Measurements from ENCODE around the gene YIPF3. TPM values are rescaled to one million over a fixed set of nuclear protein-coding genes. Genes with fewer than 3 reads are reported as not detected.
"Not testable (repeated sequence)": the region's sequence is repeated elsewhere in the genome, so short reads cannot be mapped to it uniquely, and the experiment has no call there.

YIPF3 gene
- total RNA-seq, 1 experiment from 2014 or later = 92.9 TPM

DNA sequence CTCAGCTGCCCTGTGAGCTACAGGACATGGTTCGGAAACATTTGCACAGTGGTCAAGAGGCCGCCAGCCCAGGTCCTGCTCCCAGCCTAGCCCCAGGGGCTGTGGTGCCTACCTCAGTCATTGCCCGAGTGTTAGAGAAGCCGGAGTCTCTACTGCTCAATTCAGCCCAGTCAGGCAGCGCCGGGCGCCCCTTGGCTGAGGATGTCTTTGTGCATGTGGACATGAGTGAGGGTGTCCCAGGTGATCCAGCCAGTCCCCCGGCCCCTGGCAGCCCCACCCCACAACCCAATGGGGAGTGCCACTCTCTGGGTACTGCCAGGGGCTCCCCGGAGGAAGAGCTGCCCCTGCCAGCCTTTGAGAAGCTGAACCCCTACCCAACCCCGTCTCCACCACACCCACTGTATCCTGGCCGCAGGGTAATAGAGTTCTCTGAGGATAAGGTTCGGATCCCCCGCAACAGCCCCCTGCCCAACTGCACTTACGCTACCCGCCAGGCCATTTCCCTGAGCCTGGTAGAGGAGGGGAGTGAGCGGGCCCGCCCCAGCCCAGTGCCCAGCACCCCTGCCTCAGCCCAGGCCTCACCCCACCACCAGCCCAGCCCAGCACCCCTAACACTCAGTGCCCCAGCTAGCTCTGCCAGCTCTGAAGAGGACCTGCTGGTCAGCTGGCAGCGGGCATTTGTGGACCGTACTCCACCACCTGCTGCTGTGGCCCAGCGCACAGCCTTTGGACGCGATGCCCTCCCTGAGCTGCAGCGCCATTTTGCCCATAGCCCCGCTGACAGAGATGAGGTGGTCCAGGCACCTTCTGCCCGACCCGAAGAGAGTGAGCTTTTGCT is 11.8 kb downstream of the YIPF3 start:
- peaks cover 25% of the 10 kb centered on the region for H3K27me3 ChIP-seq (ENCODE audit: control insufficient read depth, insufficient read depth, low read length)
- no peak overlapping the region for H3K4me3 ChIP-seq (ENCODE audit: insufficient read depth, low read depth, low read length)
- peaks cover 29% of the 10 kb centered on the region for H3K36me3 ChIP-seq (replicated peaks; ENCODE audit: control insufficient read depth, insufficient read depth, low read length)
- peak; percentile 19 for DNase-seq

DNA sequence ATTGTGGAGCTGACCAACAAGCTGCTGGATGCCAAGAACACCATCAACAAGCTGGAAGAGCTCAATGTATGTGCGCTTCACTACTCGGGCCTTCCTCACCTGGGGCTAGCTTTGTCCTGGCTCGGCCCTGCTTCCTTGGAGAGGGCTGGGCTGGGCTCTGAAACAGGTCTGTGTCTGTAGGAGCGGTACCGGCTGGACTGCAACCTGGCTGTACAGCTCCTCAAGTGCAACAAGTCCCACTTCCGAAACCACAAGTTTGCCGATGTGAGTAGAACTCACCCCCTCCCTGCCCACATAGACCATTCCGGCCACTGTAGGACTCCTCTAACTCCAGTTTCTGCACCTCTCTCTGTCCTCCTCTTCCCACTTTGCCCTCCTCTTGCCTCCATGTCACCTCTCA is 13.3 kb downstream of the YIPF3 start:
- Histone ChIP-seq H3K4me3 (ENCODE audit: insufficient read depth, low read depth, low read length) (no peak overlapping the region), H3K27me3 (ENCODE audit: control insufficient read depth, insufficient read depth, low read length) (peaks cover 11% of the 10 kb centered on the region), H3K36me3 (replicated peaks; ENCODE audit: control insufficient read depth, insufficient read depth, low read length) (peaks cover 42% of the 10 kb centered on the region)
- no peak for DNase-seq

DNA sequence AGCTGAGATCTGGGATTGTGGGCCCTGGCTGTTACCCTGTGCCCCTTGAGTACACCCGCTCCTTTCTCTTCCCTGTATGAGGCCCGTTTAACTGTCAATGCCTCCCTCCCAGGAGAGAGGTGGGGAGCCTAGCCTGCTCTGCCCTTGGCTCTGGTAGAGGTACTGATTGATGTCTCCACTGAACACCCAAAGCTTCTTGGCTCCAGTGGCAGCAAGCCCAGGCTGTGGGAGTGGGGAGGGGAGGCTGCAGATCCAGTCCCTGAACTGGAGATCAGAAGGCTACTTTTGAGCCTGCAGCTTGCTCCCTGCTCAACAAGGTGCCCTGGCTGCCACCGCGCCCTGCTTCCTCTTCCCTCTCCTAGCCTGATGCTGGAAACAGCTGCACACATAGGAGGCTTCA is 14.1 kb downstream of the YIPF3 start:
- peak; percentile 11 for DNase-seq
- Histone ChIP-seq H3K27me3 (ENCODE audit: control insufficient read depth, insufficient read depth, low read length) (peaks cover 4% of the 10 kb centered on the region; the same call in 1 of the 2 replicates), H3K4me3 (ENCODE audit: insufficient read depth, low read depth, low read length) (no peak overlapping the region), H3K36me3 (replicated peaks; ENCODE audit: control insufficient read depth, insufficient read depth, low read length) (peaks cover 43% of the 10 kb centered on the region)

DNA sequence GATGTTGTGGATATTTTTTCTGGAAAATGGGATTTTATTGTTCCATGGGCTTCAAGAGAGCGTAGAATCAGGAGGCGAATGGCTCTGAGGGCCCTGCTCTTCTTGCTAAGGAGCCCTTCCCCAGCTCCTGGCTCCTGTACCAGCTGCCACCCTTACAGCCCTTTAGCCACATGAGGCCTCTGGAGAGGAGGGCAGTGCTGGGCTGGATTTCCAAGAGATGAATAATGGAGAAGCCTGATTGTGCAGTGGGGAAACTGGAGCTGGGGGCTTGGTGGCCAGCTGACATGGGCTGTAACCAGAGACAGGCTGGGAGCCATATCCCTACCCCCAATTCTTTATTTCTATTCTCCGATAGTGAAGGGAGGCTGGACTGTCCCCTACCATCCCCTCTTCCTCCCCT is 15.8 kb downstream of the YIPF3 start:
- Histone ChIP-seq H3K27me3 (ENCODE audit: control insufficient read depth, insufficient read depth, low read length) (no peaks in the 10 kb centered on the region), H3K4me3 (ENCODE audit: insufficient read depth, low read depth, low read length) (no peak overlapping the region), H3K36me3 (replicated peaks; ENCODE audit: control insufficient read depth, insufficient read depth, low read length) (peaks cover 43% of the 10 kb centered on the region)
- DNase-seq = peak; percentile 19

DNA sequence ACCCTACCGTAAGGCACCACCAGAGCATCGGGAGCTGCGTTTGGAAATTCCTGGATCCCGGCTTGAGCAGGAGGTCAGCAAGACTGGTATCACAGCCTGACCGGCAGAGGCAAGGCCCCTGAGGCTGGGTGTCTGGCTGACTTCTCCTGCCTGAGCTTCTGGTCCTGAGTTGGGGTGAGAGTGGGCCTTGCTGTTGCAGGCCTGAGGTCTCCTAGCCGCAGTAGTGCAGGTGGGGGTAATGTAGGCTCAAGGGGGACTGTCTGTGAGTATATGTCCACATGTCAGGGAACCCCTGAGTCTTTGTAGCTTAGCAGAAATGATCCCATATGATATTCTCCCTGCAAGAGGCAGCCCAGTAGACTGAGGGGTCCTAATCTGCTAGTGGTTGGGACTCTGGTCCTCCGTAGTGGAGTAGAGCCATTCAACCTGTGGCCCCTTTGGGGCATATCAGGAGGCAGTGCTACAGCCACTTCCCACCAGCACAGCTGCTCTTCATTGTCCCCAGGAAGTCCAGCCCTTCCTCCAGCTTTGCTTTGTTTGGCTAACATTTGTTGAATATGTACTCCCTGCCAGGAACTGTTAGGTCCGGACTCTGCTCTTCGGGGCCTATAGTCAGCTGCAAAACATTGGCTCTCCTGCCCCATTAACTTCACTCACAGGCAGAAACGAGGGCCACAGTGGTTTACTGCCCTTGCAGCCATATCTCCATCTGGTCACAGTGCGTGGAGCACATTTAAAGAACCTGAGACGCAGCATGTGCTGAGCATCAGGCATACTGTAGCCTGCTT is 17.5 kb downstream of the YIPF3 start:
- no peaks in the 10 kb centered on the region for H3K27me3 ChIP-seq (ENCODE audit: control insufficient read depth, insufficient read depth, low read length)
- no peak for DNase-seq
- peaks cover 41% of the 10 kb centered on the region for H3K36me3 ChIP-seq (replicated peaks; ENCODE audit: control insufficient read depth, insufficient read depth, low read length)
- H3K4me3 ChIP-seq (ENCODE audit: insufficient read depth, low read depth, low read length) = no peak overlapping the region

DNA sequence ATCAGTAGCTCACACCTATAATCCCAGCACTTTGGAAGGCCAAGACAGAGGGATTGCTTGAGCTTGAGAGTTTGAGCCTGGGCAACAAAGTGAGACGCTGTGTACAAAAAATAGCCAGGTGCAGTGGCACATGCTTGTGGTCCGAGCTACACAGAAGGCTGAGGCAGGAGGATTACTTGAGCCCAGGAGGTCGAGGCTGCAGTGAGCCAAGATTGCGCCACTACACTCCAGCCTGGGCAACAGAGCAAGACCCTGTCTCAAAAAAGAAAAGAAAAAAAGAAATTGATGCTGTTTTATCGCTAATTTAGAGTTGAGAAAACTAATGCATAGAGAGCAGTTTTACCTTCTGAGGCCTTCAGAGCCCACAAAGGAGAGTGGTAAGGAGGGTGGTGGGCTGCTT is 18.4 kb downstream of the YIPF3 start:
- not testable (repeated sequence) for DNase-seq; H3K4me3 ChIP-seq (ENCODE audit: insufficient read depth, low read depth, low read length); H3K27me3 ChIP-seq (ENCODE audit: control insufficient read depth, insufficient read depth, low read length)
- H3K36me3 ChIP-seq (replicated peaks; ENCODE audit: control insufficient read depth, insufficient read depth, low read length) = peaks cover 37% of the 10 kb centered on the region

DNA sequence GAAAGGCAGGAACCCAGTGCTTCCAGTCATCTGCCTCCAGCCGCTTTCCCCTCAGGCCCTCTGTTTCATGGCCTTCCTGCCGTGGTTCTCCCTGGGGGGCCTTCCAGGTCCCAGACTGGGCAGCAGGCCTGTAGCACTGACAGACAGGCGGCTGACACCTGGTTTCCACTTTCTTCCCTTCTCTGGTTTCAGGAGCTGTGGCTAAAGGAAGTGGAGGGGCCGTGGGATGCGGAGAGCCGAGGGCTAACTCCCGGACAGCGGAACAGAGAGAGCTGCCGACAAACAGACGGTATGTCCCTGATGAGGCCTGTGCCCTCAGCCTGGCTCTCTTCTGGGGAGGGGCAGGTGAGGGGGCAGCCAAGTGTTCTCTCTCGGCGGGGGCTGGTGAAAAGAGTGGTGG is 19.0 kb downstream of the YIPF3 start:
- DNase-seq = no peak
- H3K36me3 ChIP-seq (replicated peaks; ENCODE audit: control insufficient read depth, insufficient read depth, low read length) = peaks cover 32% of the 10 kb centered on the region
- H3K4me3 ChIP-seq (ENCODE audit: insufficient read depth, low read depth, low read length) = no peak overlapping the region
- no peaks in the 10 kb centered on the region for H3K27me3 ChIP-seq (ENCODE audit: control insufficient read depth, insufficient read depth, low read length)

DNA sequence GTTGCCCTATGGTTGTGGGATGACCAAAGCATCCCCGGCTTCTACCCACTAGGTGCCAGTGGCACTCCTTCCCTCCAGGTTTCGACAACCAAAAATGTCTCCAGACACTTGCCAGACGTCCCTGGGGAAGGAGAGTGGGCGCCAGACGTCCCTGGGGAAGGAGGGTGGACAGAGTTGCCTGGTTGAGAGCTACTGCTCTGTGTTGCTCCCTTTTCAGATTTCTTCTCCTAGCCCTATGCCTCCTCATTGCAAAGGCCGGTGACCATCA is 19.7 kb downstream of the YIPF3 start:
- Histone ChIP-seq H3K4me3 (ENCODE audit: insufficient read depth, low read depth, low read length) (no peak overlapping the region), H3K36me3 (replicated peaks; ENCODE audit: control insufficient read depth, insufficient read depth, low read length) (peaks cover 26% of the 10 kb centered on the region), H3K27me3 (ENCODE audit: control insufficient read depth, insufficient read depth, low read length) (no peaks in the 10 kb centered on the region)
- DNase-seq = no peak

DNA sequence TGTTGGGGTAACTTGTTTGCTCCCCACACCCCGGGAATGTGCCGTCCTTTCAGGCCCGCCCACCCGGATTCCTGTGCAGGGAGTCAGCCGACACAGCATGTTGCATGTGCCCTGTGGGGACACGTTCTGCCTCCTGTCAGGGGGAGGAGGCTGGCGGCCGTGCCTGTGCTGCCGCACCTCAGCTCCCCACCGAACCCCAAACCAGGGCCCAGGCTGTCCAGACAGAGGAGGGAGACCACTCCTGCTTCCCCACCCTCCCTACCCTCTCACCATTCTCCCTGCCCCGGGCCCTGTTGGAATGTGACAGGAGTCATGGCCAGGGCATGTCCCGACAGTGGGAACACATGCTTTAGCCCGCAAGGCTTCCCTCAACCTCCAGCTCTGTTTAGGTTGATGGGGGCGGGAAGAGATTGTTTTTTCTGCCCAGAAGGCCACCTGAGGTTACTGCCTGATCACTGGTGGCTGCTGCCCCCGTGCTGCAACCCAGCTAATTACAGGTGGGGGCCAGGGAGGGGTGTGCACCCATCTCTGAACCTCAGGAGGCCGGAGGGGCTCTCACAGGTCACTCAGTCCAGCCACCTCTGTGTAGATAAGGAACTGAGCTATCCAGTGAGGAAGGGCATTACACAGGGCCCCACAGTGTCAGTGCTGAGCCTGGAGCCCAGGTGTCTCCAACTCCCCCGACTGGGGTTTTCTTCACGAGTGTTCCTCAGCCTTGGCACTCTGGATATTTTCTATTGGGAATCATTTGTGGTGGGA is 20.2 kb downstream of the YIPF3 start:
- peak; percentile 92 for DNase-seq
- Histone ChIP-seq H3K36me3 (replicated peaks; ENCODE audit: control insufficient read depth, insufficient read depth, low read length) (peaks cover 26% of the 10 kb centered on the region), H3K27me3 (ENCODE audit: control insufficient read depth, insufficient read depth, low read length) (no peaks in the 10 kb centered on the region), H3K4me3 (ENCODE audit: insufficient read depth, low read depth, low read length) (no peak overlapping the region)

DNA sequence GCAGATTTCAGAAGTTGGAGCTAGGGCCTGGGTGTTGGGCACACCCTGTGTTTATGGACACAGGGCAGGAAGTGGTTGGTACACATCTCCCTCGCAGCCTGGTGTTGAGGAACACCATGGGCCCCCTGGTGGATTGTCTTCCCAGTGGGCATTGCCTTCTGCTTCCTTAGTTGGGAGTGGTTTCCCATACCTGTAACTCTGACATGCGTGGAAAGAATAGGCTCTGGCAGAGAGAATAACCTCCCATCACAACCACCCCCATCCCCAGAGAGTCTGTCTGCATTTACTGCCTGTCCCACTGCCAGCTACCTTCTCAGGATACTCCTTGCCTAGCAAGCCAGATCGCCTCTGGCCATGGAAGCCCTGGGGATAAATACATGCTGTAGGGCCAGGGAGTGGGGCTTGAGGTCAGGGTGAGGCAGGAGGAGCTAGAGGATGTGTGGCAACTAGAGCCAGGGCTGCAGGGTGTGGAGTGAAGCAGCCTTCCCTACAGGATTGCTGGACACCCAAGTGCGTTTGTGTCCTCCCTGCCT is 21.3 kb downstream of the YIPF3 start:
- DNase-seq = peak; percentile 53
- H3K27me3 ChIP-seq (ENCODE audit: control insufficient read depth, insufficient read depth, low read length) = no peaks in the 10 kb centered on the region
- peaks cover 19% of the 10 kb centered on the region for H3K36me3 ChIP-seq (replicated peaks; ENCODE audit: control insufficient read depth, insufficient read depth, low read length)

DNA sequence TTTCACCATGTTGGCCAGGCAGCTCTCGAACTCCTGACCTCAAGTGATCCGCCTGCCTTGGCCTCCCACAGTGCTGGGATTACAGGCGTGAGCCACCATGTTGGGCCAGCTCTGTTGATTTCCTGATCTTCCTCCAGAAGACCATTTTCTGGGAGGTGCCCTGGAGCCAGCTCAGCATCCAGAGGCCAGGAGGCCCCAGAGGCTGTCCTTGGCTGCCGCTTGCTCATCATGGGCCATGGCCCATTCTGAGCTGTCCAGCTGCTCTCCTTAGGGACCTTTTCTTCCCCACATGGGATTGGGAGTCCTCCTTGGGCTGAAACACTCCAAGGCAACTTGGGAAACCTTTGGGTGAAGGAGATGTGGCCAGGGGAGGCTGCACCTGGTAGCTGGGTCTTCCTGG is 22.0 kb downstream of the YIPF3 start:
- Histone ChIP-seq H3K4me3 (ENCODE audit: insufficient read depth, low read depth, low read length) (no peak overlapping the region), H3K27me3 (ENCODE audit: control insufficient read depth, insufficient read depth, low read length) (no peaks in the 10 kb centered on the region), H3K36me3 (replicated peaks; ENCODE audit: control insufficient read depth, insufficient read depth, low read length) (peaks cover 12% of the 10 kb centered on the region)
- DNase-seq = peak; percentile 10

More for the DNA sequence above, 21.3 kb downstream of the YIPF3 start:
- no peak overlapping the region for H3K4me3 ChIP-seq (ENCODE audit: insufficient read depth, low read depth, low read length)

DNA sequence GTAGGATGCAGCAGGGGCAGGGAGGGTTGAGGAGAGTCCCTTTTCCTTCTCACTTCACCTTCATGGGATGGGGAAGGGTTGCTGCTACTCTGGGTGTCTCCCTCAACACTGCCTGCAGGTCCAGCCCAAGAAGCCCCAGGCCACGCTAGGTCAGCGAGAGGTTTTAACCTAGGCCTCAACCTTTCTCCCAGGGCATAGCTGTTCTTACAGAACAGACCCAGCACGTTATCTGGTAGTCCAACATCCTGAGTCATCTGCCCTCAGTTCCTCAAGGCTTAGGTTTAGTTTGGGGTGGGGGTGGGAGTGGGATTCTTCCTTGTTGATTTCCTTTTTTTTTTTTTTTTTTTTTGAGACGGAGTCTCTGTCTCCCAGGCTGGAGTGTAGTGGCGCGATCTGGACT is 22.4 kb downstream of the YIPF3 start:
- H3K27me3 ChIP-seq (ENCODE audit: control insufficient read depth, insufficient read depth, low read length) = no peaks in the 10 kb centered on the region

DNA sequence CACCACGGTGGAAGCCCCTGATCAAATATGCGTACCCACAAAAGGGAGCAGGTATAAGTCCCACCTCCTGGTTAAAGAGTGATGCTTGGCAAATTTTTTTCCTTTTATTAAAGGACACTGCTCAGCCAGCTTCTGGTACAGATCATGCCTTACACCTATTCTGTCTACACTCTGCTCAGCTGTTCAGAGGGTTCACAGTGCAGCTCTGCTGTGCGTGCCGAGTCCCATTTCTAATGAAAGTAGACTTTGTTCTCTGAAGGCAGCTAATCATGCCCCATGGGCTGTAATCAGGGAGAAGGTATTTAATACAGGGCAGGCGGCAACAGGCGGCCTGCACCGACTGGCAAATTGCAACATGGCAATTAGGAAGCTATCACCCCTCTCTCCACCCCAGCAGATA is 22.9 kb downstream of the YIPF3 start:
- DNase-seq = no peak
- Histone ChIP-seq H3K4me3 (ENCODE audit: insufficient read depth, low read depth, low read length) (no peak overlapping the region), H3K27me3 (ENCODE audit: control insufficient read depth, insufficient read depth, low read length) (no peaks in the 10 kb centered on the region), H3K36me3 (replicated peaks; ENCODE audit: control insufficient read depth, insufficient read depth, low read length) (peaks cover 8% of the 10 kb centered on the region)

More for the DNA sequence above, 22.4 kb downstream of the YIPF3 start:
- Histone ChIP-seq H3K4me3 (ENCODE audit: insufficient read depth, low read depth, low read length) (no peak overlapping the region), H3K36me3 (replicated peaks; ENCODE audit: control insufficient read depth, insufficient read depth, low read length) (peaks cover 13% of the 10 kb centered on the region)
- DNase-seq = peak; percentile 18

DNA sequence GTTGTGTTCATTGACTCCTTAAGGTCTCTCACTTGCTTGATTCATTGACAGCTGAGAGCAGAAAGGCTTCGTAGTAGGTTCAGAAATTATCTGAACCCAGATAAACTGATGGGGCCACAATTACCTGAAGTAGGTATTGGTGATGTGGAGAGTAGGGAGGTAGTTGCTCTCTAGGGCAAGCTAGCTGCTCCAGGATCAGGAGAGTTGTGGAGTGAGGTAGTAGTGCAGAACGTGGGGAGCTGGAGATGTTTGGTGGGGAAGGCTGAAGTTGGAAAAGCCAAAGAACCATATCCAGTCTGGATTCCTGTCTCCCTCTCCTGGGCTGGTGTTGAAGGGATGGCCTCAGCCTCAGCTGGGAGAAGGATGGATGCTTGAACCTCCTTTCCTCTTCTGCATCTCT is 23.5 kb downstream of the YIPF3 start:
- Histone ChIP-seq H3K4me3 (ENCODE audit: insufficient read depth, low read depth, low read length) (no peak overlapping the region), H3K27me3 (ENCODE audit: control insufficient read depth, insufficient read depth, low read length) (no peaks in the 10 kb centered on the region), H3K36me3 (replicated peaks; ENCODE audit: control insufficient read depth, insufficient read depth, low read length) (peaks cover 5% of the 10 kb centered on the region)
- DNase-seq = peak; percentile 30
